ENCODE data around the gene PLEKHG4B. TPM values are rescaled to one million over a fixed set of nuclear protein-coding genes. Genes with fewer than 3 reads are reported as not detected.
"Not testable (repeated sequence)": the region's sequence is repeated elsewhere in the genome, so short reads cannot be mapped to it uniquely, and the experiment has no call there.

The PLEKHG4B gene
- total RNA-seq, 1 donor from 2014 or later, result not detected

GRCh38 chr5:156411-157072, 64.6 kb downstream of the PLEKHG4B start:
- DNase-seq, result no peak

GRCh38 chr5:157126-157715, 65.3 kb downstream of the PLEKHG4B start:
- no peak for DNase-seq

- no peak for DNase-seq
Measured at GRCh38 chr5:157801-158200, 65.8 kb downstream of the PLEKHG4B start.

GRCh38 chr5:158807-159447, 67.0 kb downstream of the PLEKHG4B start:
- DNase-seq, result no peak

- DNase-seq, result peak; percentile 14
Measured at GRCh38 chr5:159448-160172, 67.6 kb downstream of the PLEKHG4B start.

GRCh38 chr5:160173-160510, 68.2 kb downstream of the PLEKHG4B start:
- DNase-seq, result no peak

GRCh38 chr5:160921-161802, 69.2 kb downstream of the PLEKHG4B start:
- no peak for DNase-seq

GRCh38 chr5:161803-162110, 69.8 kb downstream of the PLEKHG4B start:
- no peak for DNase-seq

- no peak for DNase-seq
Measured at GRCh38 chr5:162190-162564, 70.2 kb downstream of the PLEKHG4B start.

GRCh38 chr5:162565-163337, 70.8 kb downstream of the PLEKHG4B start:
- DNase-seq, result no peak

GRCh38 chr5:163338-163620, 71.3 kb downstream of the PLEKHG4B start:
- no peak for DNase-seq

- no peak for DNase-seq
Measured at GRCh38 chr5:163841-164240, 71.9 kb downstream of the PLEKHG4B start.

GRCh38 chr5:164244-164643, 72.3 kb downstream of the PLEKHG4B start:
- DNase-seq, result no peak

GRCh38 chr5:164783-165182, 72.8 kb downstream of the PLEKHG4B start:
- DNase-seq, result not testable (repeated sequence)

- DNase-seq, result no peak
Measured at GRCh38 chr5:166441-167372, 74.7 kb downstream of the PLEKHG4B start.

- DNase-seq, result no peak
Measured at GRCh38 chr5:167511-167910, 75.5 kb downstream of the PLEKHG4B start.

- peak; percentile 96 for DNase-seq
Measured at GRCh38 chr5:167982-168660, 76.2 kb downstream of the PLEKHG4B start.

- DNase-seq, result peak; percentile 97
Measured at GRCh38 chr5:169071-169727, 77.2 kb downstream of the PLEKHG4B start.

- no peak for DNase-seq
Measured at GRCh38 chr5:169728-170094, 77.7 kb downstream of the PLEKHG4B start.

Measured in dermis blood vessel endothelial cell (primary cell).